Panc1 (cell line): Measurements from ENCODE around the gene MACROD1. TPM values are rescaled to one million over a fixed set of nuclear protein-coding genes. Genes with fewer than 3 reads are reported as not detected.

Experiments used
- ATAC-seq: fragments of 200-7000 bp; cut with Tn5 transposase; 2 replicates; pipeline ENCODE4 v1.9.1; 2020; ENCODE audit warnings: mild to moderate bottlenecking, moderate library complexity
- BruUV-seq: library from RNA; stranded (reverse); fragments of 400-500 nt; replicated peaks from 2 replicates; lab custom pipeline; 2021; lab: Mats Ljungman, UMichigan
- CTCF ChIA-PET: fragments of 300-600 bp; sonication (Branson Sonifier 250); formaldehyde crosslinking; loops from one replicate; lab custom pipeline; 2022; ENCODE audit warnings: antibody characterized with exemption; lab: Charles Lee
- POLR2A ChIA-PET: fragments of 300-600 bp; sonication (Branson Sonifier 250); formaldehyde crosslinking; loops from one replicate; lab custom pipeline; 2022; ENCODE audit warnings: antibody characterized with exemption; lab: Charles Lee
- DNase-seq: peaks from one replicate; pipeline ENCODE4 v3.0.0-alpha.2; 2010; ENCODE audit warnings: low read depth, low spot score
- H3K27ac ChIP-seq: 2 replicates; pipeline ENCODE4 v1.5.1; 2011; ENCODE audit warnings: mild to moderate bottlenecking, low read length, inconsistent platforms
- H3K27me3 ChIP-seq: fragments of 200-500 bp; sonication (Bioruptor generic); 2 replicates; pipeline ENCODE4 v1.6.0; 2014; ENCODE audit warnings: low read length, inconsistent platforms; ENCODE audit not compliant: control insufficient read depth, insufficient read depth
- H3K36me3 ChIP-seq: fragments of 200-500 bp; sonication (Bioruptor generic); 2 replicates; pipeline ENCODE4 v1.5.1; 2014; ENCODE audit warnings: inconsistent platforms, mild to moderate bottlenecking, low read length, moderate library complexity; ENCODE audit not compliant: control insufficient read depth, insufficient read depth
- H3K4me1 ChIP-seq: 2 replicates; pipeline ENCODE4 v1.5.1; 2011; ENCODE audit warnings: inconsistent platforms, mild to moderate bottlenecking, low read length, moderate library complexity; ENCODE audit not compliant: control insufficient read depth, insufficient read depth
- H3K4me3 ChIP-seq, 2 experiments: 2 replicates each; pipeline ENCODE4 v1.5.1; 2011 to 2012; ENCODE audit warnings: low read depth in 2 of 2, low read length in 2 of 2, mild to moderate bottlenecking in 2 of 2, inconsistent platforms in 1 of 2, moderate library complexity in 1 of 2
- H3K9me3 ChIP-seq: fragments of 200-500 bp; sonication (Bioruptor generic); 2 replicates; pipeline ENCODE4 v1.5.1; 2014; ENCODE audit warnings: low read depth, mild to moderate bottlenecking, inconsistent platforms, low read length, moderate library complexity; ENCODE audit not compliant: control insufficient read depth, insufficient read depth
- CTCF ChIP-seq: fragments of 450-650 bp; IDR thresholded peaks from 2 replicates; pipeline ENCODE4 v1.5.1; 2017; ENCODE audit warnings: mild to moderate bottlenecking
- POLR2AphosphoS5 ChIP-seq: IDR thresholded peaks from 2 replicates; pipeline ENCODE4 v1.6.1; 2012; ENCODE audit warnings: mild to moderate bottlenecking, low read depth, low read length, moderate library complexity
- REST ChIP-seq, 2 experiments: IDR thresholded peaks; 2 replicates each; pipeline ENCODE4 v1.6.1; 2011 to 2012; ENCODE audit warnings: low read depth in 2 of 2, control low read depth in 1 of 2, low read length in 1 of 2, mild to moderate bottlenecking in 1 of 2, moderate library complexity in 1 of 2; ENCODE audit not compliant: insufficient read depth in 1 of 2
- SIN3A ChIP-seq: IDR thresholded peaks from 2 replicates; pipeline ENCODE4 v1.6.1; 2012; ENCODE audit warnings: low read depth, mild to moderate bottlenecking, low read length, moderate library complexity, borderline replicate concordance; ENCODE audit not compliant: insufficient read depth
- TCF7L2 ChIP-seq: IDR thresholded peaks from 2 replicates; pipeline ENCODE4 v1.6.1; 2011; ENCODE audit warnings: mild to moderate bottlenecking, low read depth, low read length, inconsistent platforms
- in situ Hi-C: cut with HindIII; loops from 2 replicates; pipeline ENCODE4 v1.10.0; 2016; ENCODE audit warnings: low sequenced_read_pairs, low pct_unique_long_range_greater_than_20kb
- intact Hi-C: fragments of 100-400 bp; cut with micrococcal nuclease; formaldehyde crosslinking; loops from one replicate; pipeline ENCODE4 v1.10.0; 2022; ENCODE audit not compliant: unreplicated experiment
- total RNA-seq: library from RNA; stranded (reverse); gene quantifications from one replicate; pipeline ENCODE4 v1.2.1, GENCODE V29; 2021; ENCODE audit not compliant: unreplicated experiment

MACROD1 gene
- total RNA-seq, 1 experiment from 2014 or later, result 16.8 TPM

- Histone ChIP-seq H3K27ac (no peak overlapping the region), H3K36me3 (no peaks in the 10 kb centered on the region), H3K27me3 (no peaks in the 10 kb centered on the region), H3K9me3 (no peaks in the 10 kb centered on the region), H3K4me1 (peaks cover 3% of the 10 kb centered on the region; the same call in 1 of the 2 replicates), H3K4me3 (no peak overlapping the region)
- ATAC-seq (no peak), DNase-seq (no peak)
- BruUV-seq, result no TSS peak
- intact Hi-C loops (no loop called here), in situ Hi-C loops (no loop called here)
- ChIA-PET CTCF (interaction anchor here (0.7 kb wide), 1 partner anchor 87 kb away, joined by 4 read pairs; no protein-coding TSS in a partner anchor), POLR2A (interaction anchor here (0.6 kb wide), 1 partner anchor 25 kb away, joined by 10 read pairs; no protein-coding TSS in a partner anchor)
- TF ChIP-seq TCF7L2, result no peak
- no peak for TF ChIP-seq REST (IDR thresholded peaks at IDR 0.05; ENCODE audit: insufficient read depth in 1 of 2, low read depth in 2 of 2, low read length in 1 of 2)
- no peak for TF ChIP-seq SIN3A
- no peak for TF ChIP-seq CTCF
- TF ChIP-seq POLR2AphosphoS5, result no peak
These were observed 46.8 kb downstream of the MACROD1 start for GRCh38 chr11:64118876-64119665.

- no peak for DNase-seq
- no TSS peak for BruUV-seq
- TF ChIP-seq CTCF (no peak), REST (IDR thresholded peaks at IDR 0.05; ENCODE audit: insufficient read depth in 1 of 2, low read depth in 2 of 2, low read length in 1 of 2) (no peak), SIN3A (no peak)
- intact Hi-C loops (no loop called here), in situ Hi-C loops (no loop called here)
- ATAC-seq, result no peak
- Histone ChIP-seq H3K4me3 (no peak overlapping the region), H3K27ac (no peak overlapping the region), H3K4me1 (no peaks in the 10 kb centered on the region), H3K9me3 (no peaks in the 10 kb centered on the region), H3K27me3 (no peaks in the 10 kb centered on the region), H3K36me3 (no peaks in the 10 kb centered on the region)
- CTCF ChIA-PET, result no interaction called here
- POLR2A ChIA-PET, result no interaction called here
These were observed 48.0 kb downstream of the MACROD1 start for GRCh38 chr11:64117763-64118459.
